Uterus (tissue), 4 donors: Measurements from ENCODE around the gene HMGN1. TPM values are rescaled to one million over a fixed set of nuclear protein-coding genes. Genes with fewer than 3 reads are reported as not detected.

ENCODE experiments used
- DNase-seq, 2 donors: peaks; one replicate each; pipeline ENCODE4 v3.0.0-alpha.2; 2019 to 2020
- H3K27ac ChIP-seq, 2 donors: fragments of 200-600 bp; sonication (generic); 1 replicate in 1 of 2; 2 replicates in 1 of 2; pipeline ENCODE4 v1.5.1; 2016 to 2018
- H3K27me3 ChIP-seq, 2 donors: fragments of 200-600 bp; sonication (generic); one replicate each; pipeline ENCODE4 v1.5.1; 2018 to 2019; ENCODE audit warnings: control low read depth in 1 of 2
- H3K36me3 ChIP-seq, 2 donors: fragments of 200-600 bp; sonication (generic); one replicate each; pipeline ENCODE4 v1.5.1; 2019; ENCODE audit warnings: control low read depth in 1 of 2
- H3K4me1 ChIP-seq, 2 donors: fragments of 200-600 bp; sonication (generic); one replicate each; pipeline ENCODE4 v1.5.1; 2018 to 2019; ENCODE audit warnings: control low read depth in 1 of 2
- H3K4me3 ChIP-seq, 2 donors: fragments of 200-600 bp; sonication (generic); 1 replicate in 1 of 2; 2 replicates in 1 of 2; pipeline ENCODE4 v1.5.1; 2018 to 2019; ENCODE audit warnings: mild to moderate bottlenecking in 1 of 2
- H3K9me3 ChIP-seq, 2 donors: fragments of 200-600 bp; sonication (generic); one replicate each; pipeline ENCODE4 v1.5.1; 2019; ENCODE audit warnings: control low read depth in 1 of 2
- POLR2A ChIP-seq, 2 donors: fragments of 450-650 bp; IDR thresholded peaks; one replicate each; pipeline ENCODE4 v1.6.1; 2016; ENCODE audit warnings: antibody characterized with exemption in 2 of 2, mild to moderate bottlenecking in 1 of 2, moderate library complexity in 1 of 2
- intact Hi-C: fragments of 100-400 bp; cut with DNase I; formaldehyde crosslinking; loops from one replicate; pipeline ENCODE4 v1.15.1; 2023; ENCODE audit warnings: low total_unique reads
- total RNA-seq, 4 donors: library from RNA; depleted of rRNA in 3 of 4; stranded (reverse); fragments of >200 nt in 3 of 4; gene quantifications; one replicate each; pipeline versions ENCODE4 v1.1.0 to v1.2.4, GENCODE V29; 2014 to 2023
- TF ChIP-seq, protein P1 (sequence below), 4 experiments: fragments of 200-600 bp in 2 of 4; fragments of 450-650 bp in 2 of 4; sonication (generic) in 2 of 4; IDR thresholded peaks; one replicate each; pipeline ENCODE4 v1.5.1; 2016 to 2019; ENCODE audit warnings: antibody characterized with exemption in 4 of 4, mild to moderate bottlenecking in 2 of 4, moderate library complexity in 1 of 4
- donor health status: DM: yes; HTN: yes; CAD: no.

The HMGN1 gene
- total RNA-seq, 4 donors from 2014 or later: 87.9 to 222 (median 102) TPM

DNA sequence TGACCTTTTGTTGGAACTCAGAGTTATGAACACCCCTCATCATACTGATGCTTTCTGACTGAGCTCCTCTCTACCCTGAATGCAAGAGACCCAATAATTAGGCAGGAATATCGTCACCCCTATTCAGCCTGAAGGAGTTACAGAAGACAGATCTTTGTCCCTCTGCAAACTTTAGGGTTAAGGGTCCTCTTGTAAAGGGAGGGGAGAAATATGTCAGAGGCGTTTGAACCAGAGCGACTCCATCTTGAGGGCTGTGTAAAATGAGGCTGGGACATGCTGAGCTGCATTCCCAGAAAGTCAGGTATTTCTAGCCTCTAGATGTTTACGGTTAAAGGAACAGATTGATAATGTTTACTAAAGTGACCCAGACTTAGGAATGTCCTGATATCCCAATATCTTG is 10.5 kb upstream of the HMGN1 start:
- TF ChIP-seq, protein P1, sequence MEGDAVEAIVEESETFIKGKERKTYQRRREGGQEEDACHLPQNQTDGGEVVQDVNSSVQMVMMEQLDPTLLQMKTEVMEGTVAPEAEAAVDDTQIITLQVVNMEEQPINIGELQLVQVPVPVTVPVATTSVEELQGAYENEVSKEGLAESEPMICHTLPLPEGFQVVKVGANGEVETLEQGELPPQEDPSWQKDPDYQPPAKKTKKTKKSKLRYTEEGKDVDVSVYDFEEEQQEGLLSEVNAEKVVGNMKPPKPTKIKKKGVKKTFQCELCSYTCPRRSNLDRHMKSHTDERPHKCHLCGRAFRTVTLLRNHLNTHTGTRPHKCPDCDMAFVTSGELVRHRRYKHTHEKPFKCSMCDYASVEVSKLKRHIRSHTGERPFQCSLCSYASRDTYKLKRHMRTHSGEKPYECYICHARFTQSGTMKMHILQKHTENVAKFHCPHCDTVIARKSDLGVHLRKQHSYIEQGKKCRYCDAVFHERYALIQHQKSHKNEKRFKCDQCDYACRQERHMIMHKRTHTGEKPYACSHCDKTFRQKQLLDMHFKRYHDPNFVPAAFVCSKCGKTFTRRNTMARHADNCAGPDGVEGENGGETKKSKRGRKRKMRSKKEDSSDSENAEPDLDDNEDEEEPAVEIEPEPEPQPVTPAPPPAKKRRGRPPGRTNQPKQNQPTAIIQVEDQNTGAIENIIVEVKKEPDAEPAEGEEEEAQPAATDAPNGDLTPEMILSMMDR (IDR thresholded peaks at IDR 0.05): no peak
- TF ChIP-seq POLR2A (IDR thresholded peaks at IDR 0.05): no peak
- H3K27me3 ChIP-seq: no peaks in the 10 kb centered on the region
- no peaks in the 10 kb centered on the region for H3K9me3 ChIP-seq
- H3K36me3 ChIP-seq: no peaks in the 10 kb centered on the region
- no peak overlapping the region for H3K27ac ChIP-seq
- H3K4me3 ChIP-seq: no peak overlapping the region
- DNase-seq: no peak
- no peaks in the 10 kb centered on the region for H3K4me1 ChIP-seq
- intact Hi-C loops: no loop called here

DNA sequence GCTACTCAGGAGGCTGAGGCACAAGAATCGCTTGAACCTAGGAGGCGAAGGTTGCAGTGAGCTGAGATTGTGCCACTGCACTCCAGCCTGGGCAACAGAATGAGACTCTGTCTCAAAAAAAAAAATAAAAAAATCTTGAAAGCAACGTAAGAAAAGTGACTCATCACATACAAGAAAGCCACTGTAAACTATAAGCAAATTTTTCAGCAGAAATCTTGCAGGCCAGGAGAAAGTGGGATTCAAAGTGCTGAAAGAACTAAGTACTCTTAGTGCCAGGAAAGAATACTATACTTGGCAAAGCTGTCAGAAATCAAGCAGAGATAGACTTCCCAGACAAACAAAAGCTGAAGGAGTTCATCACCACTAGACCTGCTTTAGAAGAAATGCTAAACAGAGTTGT is 4.4 kb upstream of the HMGN1 start:
- intact Hi-C loops: no loop called here
- TF ChIP-seq POLR2A (IDR thresholded peaks at IDR 0.05): no peak
- TF ChIP-seq, protein P1 (IDR thresholded peaks at IDR 0.05): no peak
- no peak overlapping the region for H3K27ac ChIP-seq
- H3K9me3 ChIP-seq: no peaks in the 10 kb centered on the region
- DNase-seq: no peak
- H3K4me1 ChIP-seq: no peaks in the 10 kb centered on the region
- no peaks in the 10 kb centered on the region for H3K27me3 ChIP-seq
- no peak overlapping the region for H3K4me3 ChIP-seq
- no peaks in the 10 kb centered on the region for H3K36me3 ChIP-seq

- Histone ChIP-seq H3K27ac (peak overlapping the region in 1 of 2 donors; percentile 99), H3K36me3 (no peaks in the 10 kb centered on the region), H3K27me3 (no peaks in the 10 kb centered on the region), H3K9me3 (no peaks in the 10 kb centered on the region), H3K4me3 (peak overlapping the region in 1 of 2 donors; percentile 54), H3K4me1 (peaks cover 0 to 13% of the 10 kb centered on the region in 2 donors)
- TF ChIP-seq POLR2A (IDR thresholded peaks at IDR 0.05): no peak
- TF ChIP-seq, protein P1 (IDR thresholded peaks at IDR 0.05): no peak
- intact Hi-C loops: no loop called here
- no peak for DNase-seq
Measured at GRCh38 chr21:39350094-39351005, 1.5 kb upstream of the HMGN1 start.

DNA sequence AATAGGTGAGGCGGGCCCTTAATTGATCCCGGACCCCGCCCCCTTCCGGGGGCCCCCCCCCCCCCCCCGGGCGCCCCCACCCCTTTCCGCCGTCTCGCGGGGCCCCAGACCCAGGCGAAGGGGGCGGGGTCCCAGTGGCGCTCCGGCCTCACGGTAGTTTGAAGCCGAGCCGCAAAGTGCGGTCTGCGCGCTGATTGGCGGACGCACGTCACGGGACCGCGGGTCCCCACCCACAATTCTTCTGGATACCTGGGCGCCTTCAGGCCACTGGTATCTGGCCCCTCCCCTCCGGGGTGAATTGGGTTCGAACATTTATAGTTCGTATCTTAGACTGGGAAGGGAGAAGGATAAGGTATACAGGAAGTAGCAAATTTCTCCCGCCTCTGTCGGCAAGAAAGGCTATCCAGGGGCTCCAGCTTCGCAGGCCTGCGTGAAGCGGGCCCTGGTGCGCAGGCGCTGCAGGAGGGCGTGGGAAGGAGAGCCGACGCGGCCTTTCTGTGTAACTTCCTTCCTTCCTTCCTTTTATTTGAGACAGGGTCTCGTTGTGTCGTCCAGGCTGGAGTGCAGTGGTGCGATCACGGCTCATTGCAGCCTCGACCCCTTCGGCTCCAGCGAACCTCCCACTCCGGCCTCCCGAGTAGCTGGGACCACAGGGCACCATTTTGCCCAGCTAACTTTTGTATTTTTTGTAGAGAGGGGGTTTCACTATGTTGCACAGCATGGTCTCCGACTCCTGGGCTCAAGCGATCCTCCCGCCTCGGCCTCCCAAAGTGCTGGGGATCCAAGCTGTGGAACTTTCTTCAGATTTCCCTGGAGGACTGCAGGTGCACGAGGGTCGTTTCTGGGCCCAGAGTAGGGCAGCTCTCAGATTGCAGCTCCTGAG is 564 bp upstream of the HMGN1 start:
- DNase-seq: peak; percentile 94
- no peaks in the 10 kb centered on the region for H3K27me3 ChIP-seq
- peaks cover 0 to 13% of the 10 kb centered on the region in 2 donors for H3K4me1 ChIP-seq
- TF ChIP-seq, protein P1 (IDR thresholded peaks at IDR 0.05): peak in 1 of 4 experiments; percentile 6
- peak in 1 of 2 donors; percentile 20 for TF ChIP-seq POLR2A (IDR thresholded peaks at IDR 0.05)
- intact Hi-C loops: no loop called here
- no peaks in the 10 kb centered on the region for H3K36me3 ChIP-seq
- H3K4me3 ChIP-seq: peak overlapping the region; percentile 54 to 88
- no peaks in the 10 kb centered on the region for H3K9me3 ChIP-seq
- peak overlapping the region; percentile 94 to 99 for H3K27ac ChIP-seq
